M059J (cell line): Measurements from ENCODE around the gene OSBPL9. TPM values are rescaled to one million over a fixed set of nuclear protein-coding genes. Genes with fewer than 3 reads are reported as not detected.

ENCODE experiments used
- DNase-seq: peaks from one replicate; pipeline ENCODE4 v3.0.0-alpha.2; 2012; ENCODE audit warnings: low read depth
- total RNA-seq: library from RNA; depleted of rRNA; stranded (reverse); fragments of >200 nt; shearing (Covaris generic); gene quantifications from 2 replicates; pipeline ENCODE4 v1.2.3, GENCODE V29; 2014

Gene OSBPL9
- total RNA-seq, 1 experiment from 2014 or later, result 109 TPM

- DNase-seq, result no peak
Observed at GRCh38 chr1:51734896-51735745, 118.2 kb downstream of the OSBPL9 start.

GRCh38 chr1:51735746-51736254 is 118.9 kb downstream of the OSBPL9 start:
- no peak for DNase-seq

DNA sequence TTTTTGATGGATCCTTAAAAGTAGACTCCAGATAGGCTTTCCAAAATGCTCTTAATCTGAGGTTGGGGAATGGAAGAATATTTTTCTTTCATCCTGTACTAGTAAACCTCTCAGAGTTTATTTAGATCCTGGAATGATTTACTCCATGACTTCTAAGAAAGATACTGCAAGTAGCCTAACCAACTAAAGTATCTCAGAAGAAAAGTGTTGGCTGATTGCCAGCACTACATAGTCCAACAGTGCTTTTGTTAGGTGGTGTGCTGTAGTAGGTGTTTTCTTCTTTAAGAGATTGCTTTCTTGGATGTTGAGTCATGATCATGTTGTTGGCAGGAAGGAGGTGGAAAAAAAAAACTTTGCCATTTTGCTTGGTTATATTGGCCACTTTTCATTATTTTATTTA is 119.8 kb downstream of the OSBPL9 start:
- DNase-seq, result peak; percentile 86

DNA sequence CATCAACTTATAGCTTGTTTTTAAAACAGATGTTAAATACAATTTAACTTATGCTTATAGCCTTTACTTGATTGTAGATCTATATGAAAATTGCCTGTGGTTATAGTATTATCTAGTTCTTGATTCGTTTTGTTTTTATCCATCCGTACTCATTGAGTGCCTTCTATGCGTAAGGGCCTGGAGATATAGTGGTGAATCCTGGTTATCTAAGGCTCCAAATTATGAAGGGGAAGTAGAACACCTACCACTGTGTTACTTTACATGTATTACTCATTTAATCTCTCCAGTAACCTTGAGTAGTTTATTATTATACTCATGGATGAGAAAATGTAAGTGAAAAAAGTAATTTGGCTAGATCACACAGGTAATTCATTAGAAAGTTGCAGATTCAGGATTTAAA is 121.8 kb downstream of the OSBPL9 start:
- no peak for DNase-seq

DNA sequence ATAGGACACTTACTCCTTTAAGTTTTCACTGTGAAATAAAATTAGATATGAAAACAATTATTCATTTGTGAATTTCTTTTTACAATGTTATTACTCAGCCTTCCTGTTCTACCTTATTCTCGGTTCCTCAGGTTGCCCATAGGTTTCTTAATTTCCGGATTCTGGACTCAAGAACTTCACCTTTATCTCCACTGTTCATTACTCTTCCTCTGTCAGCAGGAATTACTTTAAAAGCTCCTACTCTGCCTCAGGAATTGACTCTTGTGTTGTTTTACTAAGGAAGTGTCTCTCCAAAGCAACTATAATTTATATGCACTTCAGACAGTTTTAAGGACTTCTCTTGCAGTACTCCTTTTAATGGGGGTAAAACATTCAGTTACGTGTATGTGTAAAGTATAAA is 123.8 kb downstream of the OSBPL9 start:
- DNase-seq, result no peak

GRCh38 chr1:51741121-51741681 is 124.3 kb downstream of the OSBPL9 start:
- no peak for DNase-seq

- DNase-seq, result no peak
Observed at GRCh38 chr1:51744506-51745303, 127.8 kb downstream of the OSBPL9 start.

DNA sequence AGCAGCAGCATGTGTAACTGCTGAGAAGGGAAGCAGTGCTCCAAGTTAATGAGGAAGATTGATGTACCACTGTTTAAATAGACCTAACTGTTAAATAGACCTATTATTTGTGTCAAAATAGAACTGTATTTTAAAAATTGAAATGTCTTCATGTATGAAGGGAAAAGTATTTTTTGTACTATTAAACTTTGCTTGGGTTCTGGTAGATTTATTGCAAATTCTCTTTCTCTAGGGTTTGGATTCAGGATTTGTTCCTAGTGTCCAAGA is 128.3 kb downstream of the OSBPL9 start:
- no peak for DNase-seq

DNA sequence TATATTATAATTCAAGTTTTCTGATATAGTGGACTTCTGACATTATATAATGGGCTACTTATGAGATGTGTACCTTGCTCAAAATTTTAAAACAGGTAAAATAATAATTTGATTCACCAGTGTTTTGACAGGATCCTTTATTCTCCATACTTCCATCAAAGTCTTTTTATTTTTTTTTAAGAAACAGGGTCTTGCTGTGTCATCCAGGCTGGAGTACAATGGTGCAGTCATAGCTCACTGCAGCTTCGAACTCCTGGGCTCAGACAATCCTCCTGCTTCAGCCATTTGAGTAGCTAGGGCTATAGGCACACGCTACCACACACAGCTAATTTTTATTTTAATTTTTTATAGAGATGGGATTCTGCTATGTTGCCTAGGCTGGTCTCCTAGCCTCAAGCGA is 132.3 kb downstream of the OSBPL9 start:
- DNase-seq, result no peak

GRCh38 chr1:51750218-51750617 is 133.3 kb downstream of the OSBPL9 start:
- DNase-seq, result peak; percentile 47

- DNase-seq, result no peak
Observed at GRCh38 chr1:51750729-51751128, 133.8 kb downstream of the OSBPL9 start.

DNA sequence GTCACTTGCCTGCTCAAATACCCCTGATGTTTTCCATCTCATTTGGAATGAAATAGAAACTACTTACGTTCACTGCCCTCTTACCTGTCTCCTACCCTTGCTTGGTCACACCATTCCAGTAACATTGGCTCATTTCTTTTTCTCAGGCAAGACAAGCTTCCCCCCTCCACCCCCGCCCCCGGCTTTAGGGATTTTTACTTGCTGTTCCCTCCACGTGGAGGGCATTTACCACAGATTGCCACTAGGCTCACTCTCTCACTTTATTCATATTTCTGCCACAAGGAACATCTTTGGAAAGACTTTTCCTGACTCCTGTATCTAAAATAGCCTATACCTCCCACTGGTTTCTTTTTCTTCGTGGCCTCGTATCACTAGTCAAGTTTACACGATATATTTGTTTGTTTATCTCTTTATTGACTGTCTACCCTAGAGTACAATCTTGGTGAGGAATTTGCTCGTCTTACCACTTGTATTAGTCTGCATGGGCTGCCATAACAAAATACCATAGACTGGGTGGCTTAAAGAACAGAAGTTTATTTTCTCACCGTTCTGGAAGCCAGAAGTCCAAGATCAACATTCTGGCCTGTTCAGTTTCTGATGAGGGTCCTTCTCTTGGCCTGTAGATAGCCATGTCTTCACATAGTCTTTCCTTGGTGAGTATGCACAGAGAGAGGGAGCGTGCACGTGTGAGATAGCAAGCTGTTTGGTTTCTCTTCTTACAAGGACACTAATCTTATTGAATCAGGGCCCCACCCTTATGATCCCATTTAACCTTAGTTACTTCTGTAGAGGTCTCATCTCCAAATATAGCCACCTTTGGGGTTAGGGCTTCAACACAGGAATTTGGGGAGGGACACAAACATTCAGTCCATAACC is 135.4 kb downstream of the OSBPL9 start:
- DNase-seq, result no peak

GRCh38 chr1:51753969-51754368 is 137.1 kb downstream of the OSBPL9 start:
- DNase-seq, result peak; percentile 19

- no peak for DNase-seq
Observed at GRCh38 chr1:51754666-51755065, 137.8 kb downstream of the OSBPL9 start.

- DNase-seq, result no peak
Observed at GRCh38 chr1:51755437-51755836, 138.5 kb downstream of the OSBPL9 start.

- DNase-seq, result no peak
Observed at GRCh38 chr1:51756290-51756689, 139.4 kb downstream of the OSBPL9 start.

GRCh38 chr1:51758310-51758709 is 141.4 kb downstream of the OSBPL9 start:
- no peak for DNase-seq

DNA sequence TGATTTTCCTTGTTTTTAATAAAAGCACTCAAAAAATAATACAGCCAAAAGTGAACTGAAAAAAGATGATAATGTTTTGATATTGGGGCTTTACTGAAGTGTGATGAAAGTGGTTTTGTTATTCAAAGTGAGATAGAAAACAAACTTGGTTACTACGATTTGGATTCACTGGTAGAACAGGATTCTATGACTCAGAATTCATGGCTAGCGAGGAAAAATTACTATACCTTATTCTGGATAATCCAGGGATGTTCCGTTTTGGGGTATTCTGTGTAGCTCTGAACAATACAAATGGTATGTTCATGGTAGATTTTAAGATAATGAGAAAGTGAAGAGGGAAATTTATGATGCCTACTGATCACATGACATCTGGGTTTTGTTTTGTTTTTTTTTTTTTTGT is 144.0 kb downstream of the OSBPL9 start:
- DNase-seq, result no peak

GRCh38 chr1:51761351-51761750 is 144.5 kb downstream of the OSBPL9 start:
- no peak for DNase-seq

DNA sequence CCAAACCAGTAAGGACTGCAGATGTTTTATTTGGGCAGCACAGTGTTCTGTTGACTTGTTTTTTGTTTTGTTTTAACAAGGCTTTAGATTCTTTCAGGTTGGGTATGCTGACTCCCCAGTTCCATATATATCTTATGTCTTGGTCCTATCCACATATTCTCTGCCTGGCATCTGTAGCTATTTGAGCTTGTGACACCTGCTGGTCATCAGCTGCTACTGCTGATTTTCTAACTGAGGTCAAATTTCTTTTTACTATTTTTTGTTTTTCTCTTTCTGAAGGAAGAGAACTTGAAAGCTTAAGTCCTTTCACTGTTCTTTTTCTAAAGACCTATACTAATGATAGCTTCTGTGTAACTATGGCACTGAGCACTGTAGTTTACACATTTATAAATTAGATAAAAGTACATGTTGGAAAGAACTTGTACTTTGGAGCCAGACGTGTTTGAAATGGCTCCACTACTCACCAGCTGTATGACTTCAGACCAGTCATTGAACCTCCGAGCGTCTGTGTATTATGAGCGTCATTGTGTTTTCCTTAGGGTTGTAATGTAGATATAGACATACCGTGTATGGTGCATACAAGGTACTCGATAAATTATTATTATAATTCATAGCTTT is 152.2 kb downstream of the OSBPL9 start:
- DNase-seq, result peak; percentile 66

- no peak for DNase-seq
Observed at GRCh38 chr1:51776408-51776807, 159.5 kb downstream of the OSBPL9 start.
